ENCODE data around the gene KAT8.

The KAT8 gene

GRCh38 chr16:31129568-31130335, 12.3 kb downstream of the KAT8 start:
- H2BK15ac ChIP-seq (ENCODE audit: low read length) = no peak overlapping the region
- H2AFZ ChIP-seq (ENCODE audit: low read length) = no peak overlapping the region
- H3K14ac ChIP-seq (ENCODE audit: low read length) = no peak overlapping the region
- WGBS, 2 donors (ENCODE audit: extremely low coverage in 2 of 2, insufficient read length in 2 of 2, insufficient replicate concordance in 1 of 2) = no CpG with 5 or more reads among the region's 29 CpGs
- H3K27me3 ChIP-seq (ENCODE audit: control insufficient read depth in 3 of 3, insufficient read depth in 3 of 3, low read depth in 1 of 3, low read length in 3 of 3) = no peaks in the 10 kb centered on the region
- peaks cover 4 to 9% of the 10 kb centered on the region in 2 donors for H3K4me1 ChIP-seq (ENCODE audit: control insufficient read depth in 2 of 2, insufficient read depth in 1 of 2, low read depth in 1 of 2, low read length in 2 of 2)
- H4K8ac ChIP-seq (ENCODE audit: low read depth, low read length) = no peak overlapping the region
- H3K27ac ChIP-seq (replicated peaks; ENCODE audit: low read length) = no peak overlapping the region
- H3K18ac ChIP-seq (ENCODE audit: low read length) = no peak overlapping the region
- peaks cover 2% of the 10 kb centered on the region for H3K79me1 ChIP-seq (ENCODE audit: low read depth, low read length)
- no peak overlapping the region for H2BK5ac ChIP-seq (ENCODE audit: low read length)
- H3K4me3 ChIP-seq (ENCODE audit: low read length in 2 of 2) = no peak overlapping the region
- H3K4me2 ChIP-seq (ENCODE audit: insufficient read depth, low read length, poor library complexity, severe bottlenecking) = no peak overlapping the region
- DNase-seq (ENCODE audit: low spot score) = no peak
- peaks cover 31 to 65% of the 10 kb centered on the region in 2 donors for H3K36me3 ChIP-seq (replicated peaks in 1 of 2; ENCODE audit: control insufficient read depth in 2 of 2, insufficient read depth in 2 of 2, low read length in 2 of 2)
- no peak overlapping the region for H2AK5ac ChIP-seq (ENCODE audit: low read depth, low read length)
- no peak overlapping the region for H3K9ac ChIP-seq (ENCODE audit: low read depth, low read length, poor library complexity)
- no peak overlapping the region for H3K23ac ChIP-seq (ENCODE audit: low read depth, low read length, poor library complexity)
- H3K9me3 ChIP-seq (replicated peaks in 1 of 2; ENCODE audit: control insufficient read depth in 2 of 2, insufficient read depth in 1 of 2, low read depth in 1 of 2, low read length in 2 of 2) = no peaks in the 10 kb centered on the region
- H2BK120ac ChIP-seq (ENCODE audit: low read depth, low read length) = no peak overlapping the region
- H4K91ac ChIP-seq (ENCODE audit: low read depth, low read length, poor library complexity) = no peak overlapping the region
- no peak overlapping the region for H3K4ac ChIP-seq (ENCODE audit: low read length)
- H2BK12ac ChIP-seq (ENCODE audit: low read length) = no peak overlapping the region

- Histone ChIP-seq H2AFZ (ENCODE audit: low read length) (no peak overlapping the region), H3K18ac (ENCODE audit: low read length) (no peak overlapping the region), H3K4ac (ENCODE audit: low read length) (no peak overlapping the region), H3K9me3 (replicated peaks in 1 of 2; ENCODE audit: control insufficient read depth in 2 of 2, insufficient read depth in 1 of 2, low read depth in 1 of 2, low read length in 2 of 2) (no peaks in the 10 kb centered on the region), H3K27me3 (ENCODE audit: control insufficient read depth in 3 of 3, insufficient read depth in 3 of 3, low read depth in 1 of 3, low read length in 3 of 3) (no peaks in the 10 kb centered on the region), H4K91ac (ENCODE audit: low read depth, low read length, poor library complexity) (no peak overlapping the region), H2BK15ac (ENCODE audit: low read length) (no peak overlapping the region), H3K27ac (replicated peaks; ENCODE audit: low read length) (no peak overlapping the region), H3K9ac (ENCODE audit: low read depth, low read length, poor library complexity) (no peak overlapping the region), H2BK120ac (ENCODE audit: low read depth, low read length) (no peak overlapping the region), H2BK5ac (ENCODE audit: low read length) (no peak overlapping the region), H3K4me1 (ENCODE audit: control insufficient read depth in 2 of 2, insufficient read depth in 1 of 2, low read depth in 1 of 2, low read length in 2 of 2) (peaks cover 9 to 15% of the 10 kb centered on the region in 2 donors), H4K8ac (ENCODE audit: low read depth, low read length) (no peak overlapping the region), H2AK5ac (ENCODE audit: low read depth, low read length) (no peak overlapping the region), H3K79me1 (ENCODE audit: low read depth, low read length) (peaks cover 2% of the 10 kb centered on the region), H3K4me2 (ENCODE audit: insufficient read depth, low read length, poor library complexity, severe bottlenecking) (no peak overlapping the region), H3K36me3 (replicated peaks in 1 of 2; ENCODE audit: control insufficient read depth in 2 of 2, insufficient read depth in 2 of 2, low read length in 2 of 2) (peaks cover 31 to 63% of the 10 kb centered on the region in 2 donors), H3K23ac (ENCODE audit: low read depth, low read length, poor library complexity) (no peak overlapping the region), H2BK12ac (ENCODE audit: low read length) (no peak overlapping the region), H3K4me3 (ENCODE audit: low read length in 2 of 2) (no peak overlapping the region), H3K14ac (ENCODE audit: low read length) (no peak overlapping the region)
- no CpG with 5 or more reads among the region's 10 CpGs for WGBS, 2 donors (ENCODE audit: extremely low coverage in 2 of 2, insufficient read length in 2 of 2, insufficient replicate concordance in 1 of 2)
- DNase-seq (ENCODE audit: low spot score) = no peak
Measured at GRCh38 chr16:31130336-31130891, 12.9 kb downstream of the KAT8 start.

- no peak overlapping the region for H3K18ac ChIP-seq (ENCODE audit: low read length)
- H3K9me3 ChIP-seq (replicated peaks in 1 of 2; ENCODE audit: control insufficient read depth in 2 of 2, insufficient read depth in 1 of 2, low read depth in 1 of 2, low read length in 2 of 2) = no peaks in the 10 kb centered on the region
- H2BK120ac ChIP-seq (ENCODE audit: low read depth, low read length) = no peak overlapping the region
- peaks cover 14 to 15% of the 10 kb centered on the region in 2 donors for H3K4me1 ChIP-seq (ENCODE audit: control insufficient read depth in 2 of 2, insufficient read depth in 1 of 2, low read depth in 1 of 2, low read length in 2 of 2)
- H3K23ac ChIP-seq (ENCODE audit: low read depth, low read length, poor library complexity) = no peak overlapping the region
- no peak overlapping the region for H3K4me2 ChIP-seq (ENCODE audit: insufficient read depth, low read length, poor library complexity, severe bottlenecking)
- H3K4ac ChIP-seq (ENCODE audit: low read length) = no peak overlapping the region
- DNase-seq (ENCODE audit: low spot score) = no peak
- no peak overlapping the region for H3K14ac ChIP-seq (ENCODE audit: low read length)
- no peak overlapping the region for H3K4me3 ChIP-seq (ENCODE audit: low read length in 2 of 2)
- no peak overlapping the region for H3K9ac ChIP-seq (ENCODE audit: low read depth, low read length, poor library complexity)
- peaks cover 30 to 62% of the 10 kb centered on the region in 2 donors for H3K36me3 ChIP-seq (replicated peaks in 1 of 2; ENCODE audit: control insufficient read depth in 2 of 2, insufficient read depth in 2 of 2, low read length in 2 of 2)
- H4K91ac ChIP-seq (ENCODE audit: low read depth, low read length, poor library complexity) = no peak overlapping the region
- no peak overlapping the region for H3K27ac ChIP-seq (replicated peaks; ENCODE audit: low read length)
- no peak overlapping the region for H2BK5ac ChIP-seq (ENCODE audit: low read length)
- no peak overlapping the region for H2AFZ ChIP-seq (ENCODE audit: low read length)
- peaks cover 2% of the 10 kb centered on the region for H3K79me1 ChIP-seq (ENCODE audit: low read depth, low read length)
- H2BK15ac ChIP-seq (ENCODE audit: low read length) = no peak overlapping the region
- H4K8ac ChIP-seq (ENCODE audit: low read depth, low read length) = no peak overlapping the region
- no peak overlapping the region for H2BK12ac ChIP-seq (ENCODE audit: low read length)
- peaks cover 0 to 2% (median 0%) of the 10 kb centered on the region in 3 experiments for H3K27me3 ChIP-seq (ENCODE audit: control insufficient read depth in 3 of 3, insufficient read depth in 3 of 3, low read depth in 1 of 3, low read length in 3 of 3)
- WGBS, 2 donors (ENCODE audit: extremely low coverage in 2 of 2, insufficient read length in 2 of 2, insufficient replicate concordance in 1 of 2) = no CpG with 5 or more reads among the region's 6 CpGs
- H2AK5ac ChIP-seq (ENCODE audit: low read depth, low read length) = no peak overlapping the region
Measured at GRCh38 chr16:31130899-31131298, 13.4 kb downstream of the KAT8 start.

GRCh38 chr16:31131416-31131815, 14.0 kb downstream of the KAT8 start:
- no peak overlapping the region for H3K18ac ChIP-seq (ENCODE audit: low read length)
- H4K91ac ChIP-seq (ENCODE audit: low read depth, low read length, poor library complexity) = no peak overlapping the region
- no peak overlapping the region for H3K4ac ChIP-seq (ENCODE audit: low read length)
- no peak overlapping the region for H3K23ac ChIP-seq (ENCODE audit: low read depth, low read length, poor library complexity)
- H3K9ac ChIP-seq (ENCODE audit: low read depth, low read length, poor library complexity) = no peak overlapping the region
- H3K27ac ChIP-seq (replicated peaks; ENCODE audit: low read length) = no peak overlapping the region
- H3K4me1 ChIP-seq (ENCODE audit: control insufficient read depth in 2 of 2, insufficient read depth in 1 of 2, low read depth in 1 of 2, low read length in 2 of 2) = peaks cover 14 to 15% of the 10 kb centered on the region in 2 donors
- no peak overlapping the region for H2BK5ac ChIP-seq (ENCODE audit: low read length)
- peaks cover 2% of the 10 kb centered on the region for H3K79me1 ChIP-seq (ENCODE audit: low read depth, low read length)
- H3K36me3 ChIP-seq (replicated peaks in 1 of 2; ENCODE audit: control insufficient read depth in 2 of 2, insufficient read depth in 2 of 2, low read length in 2 of 2) = peaks cover 29 to 57% of the 10 kb centered on the region in 2 donors
- H3K14ac ChIP-seq (ENCODE audit: low read length) = no peak overlapping the region
- no peak overlapping the region for H2AK5ac ChIP-seq (ENCODE audit: low read depth, low read length)
- peaks cover 0 to 3% (median 0%) of the 10 kb centered on the region in 3 experiments for H3K27me3 ChIP-seq (ENCODE audit: control insufficient read depth in 3 of 3, insufficient read depth in 3 of 3, low read depth in 1 of 3, low read length in 3 of 3)
- no peak overlapping the region for H4K8ac ChIP-seq (ENCODE audit: low read depth, low read length)
- no CpG with 5 or more reads among the region's 11 CpGs for WGBS, 2 donors (ENCODE audit: extremely low coverage in 2 of 2, insufficient read length in 2 of 2, insufficient replicate concordance in 1 of 2)
- H2BK12ac ChIP-seq (ENCODE audit: low read length) = no peak overlapping the region
- no peak overlapping the region for H2AFZ ChIP-seq (ENCODE audit: low read length)
- H3K9me3 ChIP-seq (replicated peaks in 1 of 2; ENCODE audit: control insufficient read depth in 2 of 2, insufficient read depth in 1 of 2, low read depth in 1 of 2, low read length in 2 of 2) = no peaks in the 10 kb centered on the region
- DNase-seq (ENCODE audit: low spot score) = no peak
- H2BK15ac ChIP-seq (ENCODE audit: low read length) = no peak overlapping the region
- no peak overlapping the region for H2BK120ac ChIP-seq (ENCODE audit: low read depth, low read length)
- no peak overlapping the region for H3K4me3 ChIP-seq (ENCODE audit: low read length in 2 of 2)
- no peak overlapping the region for H3K4me2 ChIP-seq (ENCODE audit: insufficient read depth, low read length, poor library complexity, severe bottlenecking)

Measured in neuronal stem cell (in vitro differentiated cells).